ENCODE measurements around the gene HNRNPU.

HNRNPU gene

DNA sequence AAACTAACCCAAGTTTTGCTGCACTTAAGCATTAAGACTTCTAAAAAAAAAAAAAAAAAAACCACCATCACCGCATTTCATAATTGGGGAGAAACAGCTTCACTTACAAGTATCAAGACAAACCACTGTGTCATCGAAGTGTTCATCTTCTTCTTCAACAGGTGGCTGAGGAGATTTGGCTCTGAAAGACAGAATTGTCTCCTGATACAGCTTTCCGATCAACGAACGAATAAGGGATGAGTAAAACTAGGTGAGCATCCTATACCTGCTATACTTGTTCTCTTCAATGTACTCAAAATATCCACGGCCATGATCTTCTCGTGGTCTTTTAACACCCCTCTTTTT is 2.0 kb downstream of the HNRNPU start:
- Histone ChIP-seq H3K23ac (ENCODE audit: low read length in 2 of 2) (no peak overlapping the region), H2BK15ac (ENCODE audit: low read depth, poor library complexity, severe bottlenecking) (no peak overlapping the region), H3K9ac (ENCODE audit: low read length) (peak overlapping the region; percentile 96), H3K79me1 (replicated peaks; ENCODE audit: low read length, poor library complexity, severe bottlenecking) (peaks cover under 1% of the 10 kb centered on the region), H2AK5ac (ENCODE audit: low read length, severe bottlenecking) (no peak overlapping the region), H3K4me2 (ENCODE audit: low read length, poor library complexity, severe bottlenecking) (peak overlapping the region; percentile 75), H2BK12ac (ENCODE audit: low read length in 2 of 2) (no peak overlapping the region), H3K36me3 (ENCODE audit: control insufficient read depth in 1 of 2, insufficient read depth in 2 of 2, low read depth in 1 of 2, low read length in 2 of 2) (peaks cover 11 to 51% of the 10 kb centered on the region in 2 experiments), H4K8ac (ENCODE audit: low read length) (no peak overlapping the region), H3K18ac (ENCODE audit: low read depth in 1 of 2, low read length in 2 of 2) (peak overlapping the region in 1 of 2 experiments; percentile 24), H3K14ac (ENCODE audit: low read length in 2 of 2) (no peak overlapping the region), H3K27ac (ENCODE audit: low read length, poor library complexity, severe bottlenecking) (peak overlapping the region; percentile 86), H3K4me1 (ENCODE audit: control insufficient read depth, insufficient read depth, low read depth, low read length) (peaks cover 6% of the 10 kb centered on the region), H3K4me3 (ENCODE audit: insufficient read depth in 1 of 2, low read depth in 1 of 2, low read length in 2 of 2) (peak overlapping the region; percentile 54 to 91), H3K9me3 (ENCODE audit: control insufficient read depth, low read length) (no peaks in the 10 kb centered on the region), H2AFZ (ENCODE audit: low read depth, low read length) (no peak overlapping the region), H3K27me3 (ENCODE audit: control insufficient read depth in 1 of 2, insufficient read depth in 1 of 2, low read length in 2 of 2) (no peaks in the 10 kb centered on the region), H4K91ac (ENCODE audit: low read length) (no peak overlapping the region), H3K4ac (ENCODE audit: low read depth in 1 of 2, low read length in 2 of 2) (no peak overlapping the region), H2BK5ac (ENCODE audit: low read depth, low read length, poor library complexity, severe bottlenecking) (no peak overlapping the region), H2BK120ac (ENCODE audit: low read depth, low read length) (no peak overlapping the region)
- WGBS, result 0% methylated on average over 7 of the region's 7 CpGs
- DNase-seq, result peak; percentile 57

GRCh38 chr1:244861683-244862082 is 2.7 kb downstream of the HNRNPU start:
- 16% methylated on average over 2 of the region's 2 CpGs for WGBS
- peaks cover 6% of the 10 kb centered on the region for H3K4me1 ChIP-seq (ENCODE audit: control insufficient read depth, insufficient read depth, low read depth, low read length)

GRCh38 chr1:244860914-244861610 is 3.3 kb downstream of the HNRNPU start:
- H2AFZ ChIP-seq (ENCODE audit: low read depth, low read length), result no peak overlapping the region
- peak overlapping the region; percentile 96 for H3K9ac ChIP-seq (ENCODE audit: low read length)
- H3K4me1 ChIP-seq (ENCODE audit: control insufficient read depth, insufficient read depth, low read depth, low read length), result peaks cover 6% of the 10 kb centered on the region
- no peaks in the 10 kb centered on the region for H3K27me3 ChIP-seq (ENCODE audit: control insufficient read depth in 1 of 2, insufficient read depth in 1 of 2, low read length in 2 of 2)
- no peak for DNase-seq
- H3K9me3 ChIP-seq (ENCODE audit: control insufficient read depth, low read length), result no peaks in the 10 kb centered on the region
- H3K4me3 ChIP-seq (ENCODE audit: insufficient read depth in 1 of 2, low read depth in 1 of 2, low read length in 2 of 2), result peak overlapping the region in 1 of 2 experiments; percentile 91
- H3K79me1 ChIP-seq (replicated peaks; ENCODE audit: low read length, poor library complexity, severe bottlenecking), result peaks cover 3% of the 10 kb centered on the region
- H2BK15ac ChIP-seq (ENCODE audit: low read depth, poor library complexity, severe bottlenecking), result no peak overlapping the region
- H3K18ac ChIP-seq (ENCODE audit: low read depth in 1 of 2, low read length in 2 of 2), result no peak overlapping the region
- no peak overlapping the region for H3K23ac ChIP-seq (ENCODE audit: low read length in 2 of 2)
- no peak overlapping the region for H4K91ac ChIP-seq (ENCODE audit: low read length)
- H2BK120ac ChIP-seq (ENCODE audit: low read depth, low read length), result no peak overlapping the region
- H4K8ac ChIP-seq (ENCODE audit: low read length), result no peak overlapping the region
- H3K27ac ChIP-seq (ENCODE audit: low read length, poor library complexity, severe bottlenecking), result no peak overlapping the region
- WGBS, result 53% methylated on average over 2 of the region's 2 CpGs
- H3K4ac ChIP-seq (ENCODE audit: low read depth in 1 of 2, low read length in 2 of 2), result no peak overlapping the region
- H2AK5ac ChIP-seq (ENCODE audit: low read length, severe bottlenecking), result no peak overlapping the region
- H2BK5ac ChIP-seq (ENCODE audit: low read depth, low read length, poor library complexity, severe bottlenecking), result no peak overlapping the region
- H2BK12ac ChIP-seq (ENCODE audit: low read length in 2 of 2), result no peak overlapping the region
- H3K14ac ChIP-seq (ENCODE audit: low read length in 2 of 2), result no peak overlapping the region
- peaks cover 15 to 64% of the 10 kb centered on the region in 2 experiments for H3K36me3 ChIP-seq (ENCODE audit: control insufficient read depth in 1 of 2, insufficient read depth in 2 of 2, low read depth in 1 of 2, low read length in 2 of 2)
- H3K4me2 ChIP-seq (ENCODE audit: low read length, poor library complexity, severe bottlenecking), result peak overlapping the region; percentile 69

More at GRCh38 chr1:244861683-244862082, 2.7 kb downstream of the HNRNPU start:
- Histone ChIP-seq H2BK12ac (ENCODE audit: low read length in 2 of 2) (no peak overlapping the region), H4K91ac (ENCODE audit: low read length) (no peak overlapping the region), H3K4me2 (ENCODE audit: low read length, poor library complexity, severe bottlenecking) (peak overlapping the region; percentile 69), H3K27me3 (ENCODE audit: control insufficient read depth in 1 of 2, insufficient read depth in 1 of 2, low read length in 2 of 2) (no peaks in the 10 kb centered on the region), H2AK5ac (ENCODE audit: low read length, severe bottlenecking) (no peak overlapping the region), H3K9me3 (ENCODE audit: control insufficient read depth, low read length) (no peaks in the 10 kb centered on the region), H2AFZ (ENCODE audit: low read depth, low read length) (no peak overlapping the region), H3K27ac (ENCODE audit: low read length, poor library complexity, severe bottlenecking) (peak overlapping the region; percentile 11), H3K18ac (ENCODE audit: low read depth in 1 of 2, low read length in 2 of 2) (no peak overlapping the region), H2BK5ac (ENCODE audit: low read depth, low read length, poor library complexity, severe bottlenecking) (no peak overlapping the region), H3K4ac (ENCODE audit: low read depth in 1 of 2, low read length in 2 of 2) (no peak overlapping the region), H2BK15ac (ENCODE audit: low read depth, poor library complexity, severe bottlenecking) (no peak overlapping the region), H3K14ac (ENCODE audit: low read length in 2 of 2) (no peak overlapping the region), H3K79me1 (replicated peaks; ENCODE audit: low read length, poor library complexity, severe bottlenecking) (peaks cover 3% of the 10 kb centered on the region), H3K36me3 (ENCODE audit: control insufficient read depth in 1 of 2, insufficient read depth in 2 of 2, low read depth in 1 of 2, low read length in 2 of 2) (peaks cover 15 to 58% of the 10 kb centered on the region in 2 experiments), H3K9ac (ENCODE audit: low read length) (peak overlapping the region; percentile 96), H3K23ac (ENCODE audit: low read length in 2 of 2) (no peak overlapping the region), H2BK120ac (ENCODE audit: low read depth, low read length) (no peak overlapping the region), H4K8ac (ENCODE audit: low read length) (no peak overlapping the region), H3K4me3 (ENCODE audit: insufficient read depth in 1 of 2, low read depth in 1 of 2, low read length in 2 of 2) (peak overlapping the region; percentile 18 to 91)
- no peak for DNase-seq

DNA sequence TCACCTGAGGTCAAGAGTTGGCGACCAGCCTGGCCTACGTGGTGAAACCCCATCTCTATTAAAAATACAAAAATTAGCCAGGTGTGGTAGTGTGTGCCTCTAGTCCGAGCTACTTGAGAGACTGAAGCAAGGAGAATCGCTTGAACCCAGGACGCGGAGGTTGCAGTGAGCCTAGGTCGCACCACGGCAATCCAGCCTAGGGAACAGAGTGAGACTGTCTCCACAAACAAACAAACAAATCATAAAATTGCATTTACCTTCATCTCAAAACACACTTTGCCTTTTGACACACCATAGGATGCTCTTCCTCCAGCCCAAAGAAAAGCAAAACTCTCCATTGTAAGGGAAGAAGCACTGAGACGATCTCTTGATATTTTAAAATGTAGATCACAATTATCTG is 4.3 kb downstream of the HNRNPU start:
- Histone ChIP-seq H3K14ac (ENCODE audit: low read length in 2 of 2) (no peak overlapping the region), H2AK5ac (ENCODE audit: low read length, severe bottlenecking) (no peak overlapping the region), H3K9ac (ENCODE audit: low read length) (peak overlapping the region; percentile 96), H3K4me2 (ENCODE audit: low read length, poor library complexity, severe bottlenecking) (peak overlapping the region; percentile 42), H4K91ac (ENCODE audit: low read length) (no peak overlapping the region), H2BK12ac (ENCODE audit: low read length in 2 of 2) (no peak overlapping the region), H3K18ac (ENCODE audit: low read depth in 1 of 2, low read length in 2 of 2) (no peak overlapping the region), H3K4ac (ENCODE audit: low read depth in 1 of 2, low read length in 2 of 2) (no peak overlapping the region), H3K27ac (ENCODE audit: low read length, poor library complexity, severe bottlenecking) (no peak overlapping the region), H3K4me3 (ENCODE audit: insufficient read depth in 1 of 2, low read depth in 1 of 2, low read length in 2 of 2) (peak overlapping the region in 1 of 2 experiments; percentile 91), H3K9me3 (ENCODE audit: control insufficient read depth, low read length) (no peaks in the 10 kb centered on the region), H3K23ac (ENCODE audit: low read length in 2 of 2) (no peak overlapping the region), H2BK120ac (ENCODE audit: low read depth, low read length) (no peak overlapping the region), H2AFZ (ENCODE audit: low read depth, low read length) (no peak overlapping the region), H4K8ac (ENCODE audit: low read length) (no peak overlapping the region), H3K27me3 (ENCODE audit: control insufficient read depth in 1 of 2, insufficient read depth in 1 of 2, low read length in 2 of 2) (no peaks in the 10 kb centered on the region), H3K4me1 (ENCODE audit: control insufficient read depth, insufficient read depth, low read depth, low read length) (peaks cover 6% of the 10 kb centered on the region), H3K79me1 (replicated peaks; ENCODE audit: low read length, poor library complexity, severe bottlenecking) (peaks cover 3% of the 10 kb centered on the region), H2BK5ac (ENCODE audit: low read depth, low read length, poor library complexity, severe bottlenecking) (no peak overlapping the region), H2BK15ac (ENCODE audit: low read depth, poor library complexity, severe bottlenecking) (no peak overlapping the region), H3K36me3 (ENCODE audit: control insufficient read depth in 1 of 2, insufficient read depth in 2 of 2, low read depth in 1 of 2, low read length in 2 of 2) (peaks cover 18 to 74% of the 10 kb centered on the region in 2 experiments)
- 97% methylated on average over 8 of the region's 9 CpGs for WGBS
- no peak for DNase-seq

Data from mesenchymal stem cell (in vitro differentiated cells and primary cell).